ENCODE data around the gene CD200R1L. TPM values are rescaled to one million over a fixed set of nuclear protein-coding genes. Genes with fewer than 3 reads are reported as not detected.

The CD200R1L gene
- total RNA-seq, 2 experiments from 2014 or later: not detected

DNA sequence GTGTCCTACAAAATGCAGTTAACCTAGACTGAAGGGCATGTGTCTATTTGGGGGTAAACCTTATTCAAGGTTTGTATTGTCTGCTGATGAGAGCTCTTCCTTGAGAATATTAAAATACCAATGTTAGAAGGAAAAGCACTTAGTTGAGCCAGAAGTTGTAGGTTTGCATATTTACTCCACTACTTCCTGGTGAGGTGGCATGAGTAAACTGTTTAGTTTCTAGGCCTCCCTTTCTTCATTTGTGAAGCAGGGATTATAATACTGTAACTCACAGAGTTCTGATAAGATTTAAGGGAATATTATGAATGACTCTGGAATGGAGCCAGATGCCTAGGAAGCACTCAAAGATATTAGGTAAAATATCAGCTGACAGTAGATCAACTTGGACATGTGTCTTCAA is 46.7 kb downstream of the CD200R1L start:
- H3K9me3 Mint-ChIP-seq (ENCODE audit: low read depth): peaks cover 2% of the 10 kb centered on the region
- CTCF ChIA-PET: interaction anchor here (1.3 to 1.8 kb wide), 2 partner anchors 63 to 235 kb away, joined by 3 to 4 read pairs; no protein-coding TSS in a partner anchor
- H3K27me3 Mint-ChIP-seq: no peaks in the 10 kb centered on the region
- DNase-seq (no peak), ATAC-seq (no peak)
- H3K4me3 Mint-ChIP-seq: no peak overlapping the region
- peaks cover 2% of the 10 kb centered on the region for H3K36me3 Mint-ChIP-seq
- peaks cover 9% of the 10 kb centered on the region for H3K4me1 Mint-ChIP-seq
- no peak overlapping the region for H3K27ac Mint-ChIP-seq

GRCh38 chr3:112794622-112795172 is 52.0 kb downstream of the CD200R1L start:
- CTCF ChIA-PET: no interaction called here
- Mint-ChIP-seq H3K9me3 (ENCODE audit: low read depth) (no peaks in the 10 kb centered on the region), H3K27me3 (no peaks in the 10 kb centered on the region), H3K27ac (no peak overlapping the region), H3K4me1 (peaks cover 9% of the 10 kb centered on the region), H3K4me3 (no peak overlapping the region), H3K36me3 (peaks cover 2% of the 10 kb centered on the region)
- no peak for DNase-seq
- no peak for ATAC-seq

DNA sequence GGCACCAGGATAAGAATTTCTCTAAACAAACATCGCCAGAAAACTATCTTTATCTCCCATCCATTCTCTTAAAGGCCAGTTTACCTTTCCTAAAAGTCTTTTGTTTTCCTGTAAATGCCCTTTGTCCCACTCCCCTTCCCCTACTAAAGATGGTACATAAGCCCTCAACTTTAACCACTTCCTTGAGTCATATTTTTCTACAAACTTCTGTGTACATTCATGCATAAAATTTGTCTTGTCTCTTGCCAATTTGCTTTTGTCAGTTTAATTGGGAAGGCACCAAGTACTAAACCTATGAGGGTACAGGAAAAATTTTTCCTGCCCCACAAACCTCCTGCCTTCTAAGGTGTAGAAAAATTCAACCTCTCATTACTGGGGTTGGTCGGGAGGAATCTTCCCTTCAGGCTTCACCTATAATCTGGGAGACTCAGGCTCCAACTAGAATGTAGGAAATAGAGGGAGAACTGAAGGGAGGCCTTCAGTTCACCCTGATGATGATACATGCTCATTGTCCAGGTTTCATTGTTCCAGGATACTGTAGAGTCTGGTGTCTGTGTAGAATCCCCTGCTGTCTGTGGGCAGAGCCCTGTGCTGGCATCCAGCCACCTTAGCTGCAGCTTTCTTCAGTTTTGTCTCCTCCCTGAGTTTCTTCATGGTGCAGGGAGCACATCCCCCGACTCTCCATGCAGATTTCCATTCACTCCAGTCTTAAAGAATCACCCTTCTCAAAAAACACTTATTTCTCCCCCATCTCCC is 53.2 kb downstream of the CD200R1L start:
- H3K36me3 Mint-ChIP-seq: peaks cover 2% of the 10 kb centered on the region
- H3K27me3 Mint-ChIP-seq: no peaks in the 10 kb centered on the region
- CTCF ChIA-PET: no interaction called here
- no peaks in the 10 kb centered on the region for H3K9me3 Mint-ChIP-seq (ENCODE audit: low read depth)
- H3K27ac Mint-ChIP-seq: no peak overlapping the region
- H3K4me1 Mint-ChIP-seq: peaks cover 9% of the 10 kb centered on the region
- DNase-seq: no peak
- ATAC-seq: no peak
- no peak overlapping the region for H3K4me3 Mint-ChIP-seq

GRCh38 chr3:112791736-112792135 is 54.9 kb downstream of the CD200R1L start:
- no peaks in the 10 kb centered on the region for H3K27me3 Mint-ChIP-seq
- no peak overlapping the region for H3K4me3 Mint-ChIP-seq
- H3K27ac Mint-ChIP-seq: no peak overlapping the region
- CTCF ChIA-PET: interaction anchor here (1.1 kb wide), 1 partner anchor 457 kb away, joined by 3 read pairs; no protein-coding TSS in a partner anchor
- H3K9me3 Mint-ChIP-seq (ENCODE audit: low read depth): peaks cover 3% of the 10 kb centered on the region
- no peak for ATAC-seq
- no peak for DNase-seq
- H3K36me3 Mint-ChIP-seq: peaks cover 3% of the 10 kb centered on the region
- H3K4me1 Mint-ChIP-seq: peaks cover 9% of the 10 kb centered on the region

- peaks cover 9% of the 10 kb centered on the region for H3K4me1 Mint-ChIP-seq
- no peaks in the 10 kb centered on the region for H3K27me3 Mint-ChIP-seq
- no peak overlapping the region for H3K4me3 Mint-ChIP-seq
- peaks cover 3% of the 10 kb centered on the region for H3K36me3 Mint-ChIP-seq
- H3K27ac Mint-ChIP-seq: no peak overlapping the region
- CTCF ChIA-PET: interaction anchor here (1.3 to 2.4 kb wide), 2 partner anchors 40 to 55 kb away, joined by 3 to 6 read pairs; no protein-coding TSS in a partner anchor
- ATAC-seq (no peak), DNase-seq (no peak)
- peaks cover 3% of the 10 kb centered on the region for H3K9me3 Mint-ChIP-seq (ENCODE audit: low read depth)
These were observed 56.9 kb downstream of the CD200R1L start for GRCh38 chr3:112789787-112790186.

GRCh38 chr3:112786881-112787579 is 59.6 kb downstream of the CD200R1L start:
- Mint-ChIP-seq H3K36me3 (peaks cover 3% of the 10 kb centered on the region), H3K4me3 (no peak overlapping the region), H3K27ac (no peak overlapping the region), H3K9me3 (ENCODE audit: low read depth) (peaks cover 3% of the 10 kb centered on the region), H3K4me1 (no peaks in the 10 kb centered on the region), H3K27me3 (no peaks in the 10 kb centered on the region)
- CTCF ChIA-PET: no interaction called here
- ATAC-seq (no peak), DNase-seq (no peak)

DNA sequence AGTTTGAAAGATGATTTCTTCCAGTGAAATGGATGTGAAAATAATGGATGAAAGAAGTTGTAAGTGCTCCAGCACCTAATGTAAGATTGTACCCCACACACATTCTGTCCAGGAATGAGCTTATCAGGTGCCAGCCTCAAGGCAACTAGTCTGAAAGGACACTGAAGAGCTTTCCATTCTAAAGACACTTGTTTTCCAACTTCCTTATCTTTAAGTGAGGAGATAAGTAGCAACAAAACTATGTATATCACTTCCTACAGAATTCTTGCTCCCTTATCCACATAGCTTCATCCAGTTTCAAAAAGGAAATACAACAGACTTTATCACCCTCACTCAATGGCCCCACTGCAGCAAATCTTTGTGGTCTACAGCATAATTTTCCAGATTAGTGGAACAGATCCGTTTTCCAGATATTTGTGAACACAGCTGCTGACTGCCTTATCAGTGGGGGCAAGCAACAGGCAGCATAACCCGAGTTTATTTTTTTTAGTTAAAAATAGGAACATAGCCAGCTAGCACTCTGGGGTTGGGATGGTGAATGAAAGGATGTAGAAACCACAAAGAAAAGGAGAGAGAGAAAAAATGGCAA is 60.6 kb downstream of the CD200R1L start:
- no peak for ATAC-seq
- H3K27me3 Mint-ChIP-seq: peaks cover 3% of the 10 kb centered on the region

DNA sequence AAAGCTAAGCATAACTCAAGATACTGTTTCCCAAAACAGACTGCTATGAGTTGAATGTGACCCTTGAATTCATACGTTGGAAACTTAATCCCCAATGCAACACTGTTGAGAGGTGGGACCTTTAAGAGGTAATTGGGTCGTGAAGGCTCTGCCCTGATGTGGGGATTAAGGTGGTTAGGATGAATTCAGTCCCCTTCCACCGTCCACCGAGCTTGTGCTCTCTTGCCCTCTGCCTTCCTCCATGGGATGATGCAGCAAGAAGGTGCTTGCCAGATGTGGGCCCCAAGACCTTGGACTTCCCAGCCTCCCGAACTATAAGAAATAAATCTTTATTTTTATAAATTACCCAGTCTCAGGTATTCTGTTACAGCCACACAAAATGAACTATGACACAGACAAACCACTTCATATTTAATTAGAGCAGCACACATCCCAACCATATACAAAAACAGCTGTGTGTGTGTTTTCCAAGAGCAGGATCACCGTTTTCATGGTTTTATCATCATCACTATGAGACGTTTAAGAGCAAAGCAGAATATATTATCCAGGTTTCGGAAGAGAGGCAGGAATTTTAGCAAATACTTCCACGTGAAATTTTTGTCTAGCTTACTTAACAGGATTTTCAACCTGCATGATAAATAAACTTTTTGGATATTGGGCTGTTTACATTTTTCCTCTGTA is 61.2 kb downstream of the CD200R1L start:
- H3K4me1 Mint-ChIP-seq: no peaks in the 10 kb centered on the region
- H3K9me3 Mint-ChIP-seq (ENCODE audit: low read depth): peaks cover 3% of the 10 kb centered on the region
- no peak for ATAC-seq
- peaks cover 3% of the 10 kb centered on the region for H3K27me3 Mint-ChIP-seq
- CTCF ChIA-PET: interaction anchor here (1.0 kb wide), 1 partner anchor 51 kb away, joined by 5 read pairs; no protein-coding TSS in a partner anchor
- no peak overlapping the region for H3K27ac Mint-ChIP-seq
- H3K36me3 Mint-ChIP-seq: peaks cover 1% of the 10 kb centered on the region
- DNase-seq: no peak
- H3K4me3 Mint-ChIP-seq: no peak overlapping the region

More for the DNA sequence above, 60.6 kb downstream of the CD200R1L start:
- CTCF ChIA-PET: interaction anchor here (1.0 kb wide), 1 partner anchor 51 kb away, joined by 5 read pairs; no protein-coding TSS in a partner anchor
- Mint-ChIP-seq H3K9me3 (ENCODE audit: low read depth) (peaks cover 3% of the 10 kb centered on the region), H3K4me1 (no peaks in the 10 kb centered on the region), H3K27ac (no peak overlapping the region), H3K4me3 (no peak overlapping the region), H3K36me3 (peaks cover 1% of the 10 kb centered on the region)
- DNase-seq: no peak

DNA sequence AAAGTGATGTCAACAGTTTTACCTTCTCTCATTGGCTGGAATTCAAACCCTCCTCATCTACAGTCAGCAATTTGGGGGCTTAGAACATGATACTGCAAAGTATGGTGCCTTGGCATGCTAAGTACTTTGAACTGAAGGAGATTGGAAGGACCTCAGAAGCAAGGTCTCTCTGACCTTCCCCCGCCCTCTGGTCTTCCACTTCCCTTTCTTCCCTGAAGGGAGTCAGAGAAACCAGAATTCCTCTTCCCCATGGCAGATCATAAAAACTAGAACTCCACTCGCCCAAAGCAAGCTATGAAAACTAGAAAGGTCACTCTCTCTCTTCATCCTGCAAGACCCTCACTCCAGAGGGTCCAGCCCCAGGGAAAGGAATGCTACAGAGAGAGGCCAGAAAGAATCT is 64.2 kb downstream of the CD200R1L start:
- CTCF ChIA-PET: no interaction called here
- Mint-ChIP-seq H3K36me3 (peaks cover 1% of the 10 kb centered on the region), H3K4me3 (no peak overlapping the region), H3K9me3 (ENCODE audit: low read depth) (no peaks in the 10 kb centered on the region), H3K27ac (no peak overlapping the region), H3K27me3 (peaks cover 3% of the 10 kb centered on the region), H3K4me1 (no peaks in the 10 kb centered on the region)
- no peak for DNase-seq
- no peak for ATAC-seq

DNA sequence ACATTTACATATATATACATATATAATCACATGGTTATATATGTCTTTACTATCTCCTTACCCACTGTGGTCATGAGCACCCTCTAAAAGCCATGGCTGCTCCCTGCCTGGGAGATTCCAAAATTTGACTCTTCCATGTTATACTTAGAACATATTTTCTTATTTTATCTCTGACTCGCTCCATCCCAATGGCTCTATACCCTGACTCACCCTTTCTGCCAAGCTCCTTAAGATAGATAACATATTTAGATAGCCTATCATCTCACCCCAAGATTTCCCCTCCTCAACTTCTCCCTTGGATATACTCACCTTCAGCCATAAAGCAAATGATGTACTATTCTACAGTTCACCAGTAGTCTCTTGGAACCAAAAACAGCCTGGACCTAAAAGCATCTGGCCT is 65.1 kb downstream of the CD200R1L start:
- DNase-seq: no peak
- Mint-ChIP-seq H3K9me3 (ENCODE audit: low read depth) (no peaks in the 10 kb centered on the region), H3K36me3 (no peaks in the 10 kb centered on the region), H3K27ac (no peak overlapping the region), H3K4me1 (no peaks in the 10 kb centered on the region), H3K27me3 (peaks cover 3% of the 10 kb centered on the region), H3K4me3 (no peak overlapping the region)
- ATAC-seq: no peak
- CTCF ChIA-PET: no interaction called here

GRCh38 chr3:112779558-112780480 is 66.8 kb downstream of the CD200R1L start:
- Mint-ChIP-seq H3K9me3 (ENCODE audit: low read depth) (no peaks in the 10 kb centered on the region), H3K4me1 (peaks cover 10% of the 10 kb centered on the region), H3K36me3 (no peaks in the 10 kb centered on the region), H3K27me3 (peaks cover 3% of the 10 kb centered on the region), H3K27ac (no peak overlapping the region), H3K4me3 (no peak overlapping the region)
- CTCF ChIA-PET: interaction anchor here (1.1 kb wide), 1 partner anchor 56 kb away, joined by 3 read pairs; no protein-coding TSS in a partner anchor
- ATAC-seq (no peak), DNase-seq (no peak)

- CTCF ChIA-PET: no interaction called here
These were observed 67.7 kb downstream of the CD200R1L start for GRCh38 chr3:112779011-112779410.

More at GRCh38 chr3:112779011-112779410, 67.7 kb downstream of the CD200R1L start:
- H3K4me1 Mint-ChIP-seq: peaks cover 18% of the 10 kb centered on the region
- H3K27ac Mint-ChIP-seq: no peak overlapping the region
- H3K36me3 Mint-ChIP-seq: no peaks in the 10 kb centered on the region
- H3K4me3 Mint-ChIP-seq: no peak overlapping the region
- ATAC-seq: no peak
- DNase-seq: no peak
- peaks cover 3% of the 10 kb centered on the region for H3K27me3 Mint-ChIP-seq
- no peaks in the 10 kb centered on the region for H3K9me3 Mint-ChIP-seq (ENCODE audit: low read depth)

Data from activated CD8-positive, alpha-beta memory T cell treated with anti-CD3 and anti-CD28 coated beads, Interleukin-2, amount 10 ng/mL, durations not matched to agents 7 days and 5 days (primary cell).